ENCODE measurements around the gene TSPYL2.

TSPYL2 gene

DNA sequence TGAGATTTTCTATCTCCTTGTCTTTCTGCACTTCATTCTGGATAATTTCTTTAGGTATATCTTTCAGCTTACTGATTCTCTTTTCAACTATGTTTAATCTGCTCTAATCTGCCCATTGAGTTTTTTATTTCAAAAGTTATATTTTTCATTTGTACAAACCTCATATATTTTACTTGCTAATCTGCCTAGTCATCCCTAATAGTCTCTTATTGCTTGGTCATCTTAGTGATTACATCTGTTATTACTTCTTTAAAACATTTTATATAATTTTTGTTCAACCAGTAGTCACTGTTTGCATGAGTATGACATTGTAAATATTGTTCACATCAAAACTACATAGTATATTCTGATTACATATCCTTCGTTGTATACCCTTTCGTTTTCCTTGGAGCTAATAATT lies 44.2 kb downstream of the TSPYL2 start:
- no peak for DNase-seq

DNA sequence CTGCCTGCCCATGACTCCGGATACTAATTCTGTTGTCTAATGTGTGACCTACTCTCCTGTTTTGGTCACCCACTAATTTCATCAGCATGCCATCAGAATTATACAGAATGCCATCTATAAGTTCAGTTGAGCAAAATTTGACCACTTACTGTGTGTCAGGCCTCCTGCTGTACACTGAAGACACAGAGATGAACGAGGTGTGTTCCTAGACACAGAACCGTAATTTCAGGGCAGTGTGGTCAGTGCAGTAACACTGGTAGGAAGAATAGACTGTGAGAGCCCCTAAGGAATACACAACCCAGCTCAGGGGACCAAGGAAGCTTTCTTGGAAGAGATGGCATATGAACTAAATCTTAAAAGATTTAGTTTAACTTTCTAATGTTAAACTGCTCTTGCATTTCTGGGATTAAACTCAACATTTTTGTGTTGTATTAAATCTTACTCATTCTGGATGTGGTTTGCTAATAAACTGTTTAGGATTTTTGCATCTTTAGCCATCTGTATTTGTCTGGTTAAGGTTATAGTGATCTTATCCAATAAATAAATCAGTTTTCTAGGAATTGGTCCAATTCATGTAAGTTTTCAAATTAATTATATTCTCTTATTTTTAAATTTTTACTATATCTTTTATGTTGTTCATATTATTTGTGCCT lies 46.1 kb downstream of the TSPYL2 start:
- DNase-seq, result no peak

DNA sequence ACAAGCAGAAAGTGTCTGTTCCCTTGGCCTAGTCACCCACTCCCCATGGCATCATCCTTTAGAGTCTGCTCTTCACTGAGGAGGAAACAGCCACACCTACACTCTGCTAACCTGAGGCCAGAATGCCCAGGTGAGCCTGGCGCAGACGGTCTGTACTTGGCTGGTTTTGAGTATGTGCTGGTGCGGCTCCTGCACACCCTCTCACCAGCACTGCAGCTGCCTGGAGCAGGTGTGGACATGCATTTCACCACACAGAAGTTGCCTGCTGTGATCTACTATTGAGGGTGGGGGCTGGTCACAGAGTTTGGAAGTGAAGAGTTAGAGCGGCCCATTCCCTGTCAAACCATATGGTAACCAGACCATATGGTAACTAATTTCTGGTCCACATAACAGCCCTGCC lies 51.2 kb downstream of the TSPYL2 start:
- no peak for DNase-seq

DNA sequence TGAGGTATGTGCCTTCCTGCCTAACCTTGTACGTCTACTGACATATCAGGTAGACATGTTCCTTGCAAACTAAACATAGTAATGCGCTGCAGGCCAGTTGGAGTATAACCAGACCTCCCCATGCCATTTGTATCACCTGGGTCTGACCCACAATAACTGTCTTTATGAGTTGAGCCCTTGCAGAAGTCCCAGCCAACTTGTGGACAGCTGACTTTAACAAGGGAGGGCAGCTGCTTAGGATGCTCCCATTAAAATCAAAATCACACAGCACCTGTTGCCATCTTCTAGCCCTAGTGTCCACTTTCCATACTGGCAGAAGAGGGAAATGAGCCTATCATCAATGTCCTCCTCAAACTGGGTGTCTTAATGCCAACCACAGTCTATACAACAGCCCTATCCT lies 53.4 kb downstream of the TSPYL2 start:
- DNase-seq, result no peak
